Activated T-helper 1 cell treated with anti-CD3 and anti-CD28 coated beads, Interleukin-2, amount 50 U/mL, for 16 hours (primary cell): ENCODE data around the gene GPRASP3.

ENCODE experiments used
- DNase-seq, 2 donors: peaks; one replicate each; pipeline ENCODE4 v3.0.0-alpha.2; 2020; ENCODE audit warnings: low read depth in 1 of 2, low spot score in 1 of 2

GPRASP3 gene

DNA sequence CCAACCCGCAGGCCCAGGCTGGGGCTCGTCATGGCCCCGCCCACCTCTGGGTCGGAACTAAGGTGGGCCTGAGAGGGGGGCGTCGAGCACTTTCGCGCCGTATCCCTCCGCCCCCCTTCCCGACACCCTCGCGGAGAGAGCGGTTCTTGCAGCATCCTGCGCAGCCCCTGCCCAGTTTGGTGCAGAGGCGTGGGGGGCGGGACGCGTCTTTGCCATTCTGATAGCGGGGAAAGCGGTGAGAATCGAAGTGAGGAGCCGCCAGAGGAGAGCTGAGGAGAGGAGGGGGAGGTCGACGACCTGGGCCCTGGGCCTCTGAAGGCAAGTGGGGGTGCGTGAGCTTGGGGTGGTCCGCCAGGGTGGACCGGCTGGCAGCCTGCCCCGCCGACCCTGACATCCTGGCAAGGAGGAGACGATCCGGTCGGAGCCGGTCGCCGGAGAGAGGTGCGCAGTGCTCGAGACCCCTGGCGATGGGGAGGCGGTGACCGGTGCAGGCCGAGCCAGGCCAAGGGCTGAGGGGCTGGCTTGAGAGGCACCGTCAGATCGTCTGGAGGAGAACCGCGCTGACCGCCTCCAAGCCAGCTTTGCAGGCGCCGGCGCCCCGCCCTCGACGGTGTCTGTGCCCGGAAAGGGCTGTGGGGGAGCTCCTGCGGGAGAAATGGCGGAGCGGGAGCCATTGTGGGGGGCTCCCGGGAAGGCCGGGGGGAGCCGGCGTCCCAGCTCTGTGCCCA is 25.5 kb downstream of the GPRASP3 start:
- DNase-seq = no peak

DNA sequence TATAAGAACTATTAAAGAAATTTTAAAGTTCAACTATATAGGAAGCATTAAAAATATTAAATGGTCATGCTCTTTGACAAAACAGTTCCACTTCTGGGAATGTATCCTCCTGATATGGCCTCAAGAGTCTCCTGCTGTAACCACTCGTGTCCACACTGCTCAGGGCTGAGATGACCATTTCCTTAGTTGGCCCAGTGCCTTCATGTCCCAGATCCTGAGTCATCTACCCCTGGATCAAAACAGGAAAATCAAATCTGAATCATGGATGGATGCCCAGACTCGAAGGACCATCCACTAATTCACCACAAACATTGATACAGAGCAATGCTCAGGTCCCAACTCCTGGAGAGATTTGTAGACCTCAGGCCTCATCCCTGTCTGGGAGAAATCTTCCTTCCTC is 44.7 kb downstream of the GPRASP3 start:
- DNase-seq = no peak

DNA sequence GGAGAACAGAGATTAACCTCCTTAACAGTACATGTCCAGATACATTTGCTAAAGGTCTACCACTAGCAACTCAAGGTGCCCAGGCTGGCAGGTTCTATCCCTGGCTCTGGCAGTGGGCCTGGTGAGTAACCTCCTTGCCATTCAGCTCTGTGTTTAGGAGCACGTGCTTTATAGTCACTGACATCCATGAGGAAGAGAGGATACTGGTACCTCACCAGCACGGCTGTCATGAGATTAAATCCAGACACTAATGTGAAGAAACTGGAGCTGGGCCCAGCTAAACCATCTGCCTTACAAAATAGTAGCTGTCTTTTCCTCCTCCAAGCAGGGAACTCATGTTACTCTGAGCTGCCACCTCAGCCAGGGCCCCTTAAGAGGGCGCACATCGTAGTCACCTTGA is 45.3 kb downstream of the GPRASP3 start:
- DNase-seq = no peak

- no peak for DNase-seq
Measured at GRCh38 chrX:102767287-102767686, 46.7 kb downstream of the GPRASP3 start.

GRCh38 chrX:102768987-102769761 is 48.6 kb downstream of the GPRASP3 start:
- DNase-seq = peak; percentile 45 to 61
